MM.1S (cell line): ENCODE measurements around the gene SCFD2.

ENCODE experiments used
- DNase-seq: peaks from one replicate; pipeline ENCODE4 v3.0.0-alpha.2; 2015
- H2AFZ ChIP-seq: fragments of 300-600 bp; sonication (generic); 2 replicates; pipeline ENCODE4 v1.6.0; 2016; ENCODE audit warnings: antibody characterized with exemption, low read length
- H3F3A ChIP-seq: fragments of 300-600 bp; sonication (generic); 2 replicates; pipeline ENCODE4 v1.6.1; 2016; ENCODE audit warnings: mild to moderate bottlenecking, antibody characterized with exemption, low read length, moderate library complexity, mixed read lengths; ENCODE audit not compliant: insufficient read depth
- H3K27ac ChIP-seq: fragments of 300-600 bp; sonication (generic); 2 replicates; pipeline ENCODE4 v1.5.1; 2016; ENCODE audit warnings: mild to moderate bottlenecking, low read length
- H3K27me3 ChIP-seq: fragments of 300-600 bp; sonication (generic); replicated peaks from 2 replicates; pipeline ENCODE4 v1.6.0; 2016; ENCODE audit warnings: low read length; ENCODE audit not compliant: insufficient read depth
- H3K36me3 ChIP-seq: fragments of 300-600 bp; sonication (generic); replicated peaks from 2 replicates; pipeline ENCODE4 v1.6.1; 2016; ENCODE audit warnings: mild to moderate bottlenecking, low read length, mixed read lengths; ENCODE audit not compliant: insufficient read depth
- H3K4me1 ChIP-seq: fragments of 300-600 bp; sonication (generic); 2 replicates; pipeline ENCODE4 v1.6.1; 2016; ENCODE audit warnings: low read length, mixed read lengths
- H3K4me2 ChIP-seq: fragments of 300-600 bp; sonication (generic); 2 replicates; pipeline ENCODE4 v1.6.0; 2016; ENCODE audit warnings: low read depth, low read length
- H3K4me3 ChIP-seq: fragments of 300-600 bp; sonication (generic); 2 replicates; pipeline ENCODE4 v1.5.1; 2016; ENCODE audit warnings: low read length, mixed read lengths
- H3K79me2 ChIP-seq: fragments of 300-600 bp; sonication (generic); 2 replicates; pipeline ENCODE4 v1.6.1; 2016; ENCODE audit warnings: mixed run types, low read length, mixed read lengths
- H3K9ac ChIP-seq: fragments of 300-600 bp; sonication (generic); 2 replicates; pipeline ENCODE4 v1.6.1; 2016; ENCODE audit warnings: low read length, mixed read lengths
- H3K9me2 ChIP-seq: fragments of 300-600 bp; sonication (generic); replicated peaks from 2 replicates; pipeline ENCODE4 v1.6.1; 2016; ENCODE audit warnings: mild to moderate bottlenecking, low read length, mixed read lengths; ENCODE audit not compliant: insufficient read depth
- H3K9me3 ChIP-seq: fragments of 300-600 bp; sonication (generic); replicated peaks from 2 replicates; pipeline ENCODE4 v1.6.1; 2016; ENCODE audit warnings: mild to moderate bottlenecking, low read length, mixed read lengths; ENCODE audit not compliant: insufficient read depth
- H4K20me1 ChIP-seq: fragments of 300-600 bp; sonication (generic); 2 replicates; pipeline ENCODE4 v1.6.1; 2016; ENCODE audit warnings: mild to moderate bottlenecking, low read length, moderate library complexity, mixed read lengths; ENCODE audit not compliant: insufficient read depth
- EZH2 ChIP-seq: fragments of 300-600 bp; sonication (generic); optimal IDR thresholded peaks from 2 replicates; pipeline ENCODE3; 2017; ENCODE audit warnings: low read depth, mild to moderate bottlenecking, antibody characterized with exemption, low read length, mixed read lengths
- EZH2phosphoT487 ChIP-seq: fragments of 300-600 bp; sonication (generic); IDR thresholded peaks from 2 replicates; pipeline ENCODE4 v1.6.1; 2018; ENCODE audit warnings: antibody characterized with exemption, low read length
- TF ChIP-seq, protein P1 (sequence below): fragments of 300-600 bp; sonication (generic); IDR thresholded peaks from 2 replicates; pipeline ENCODE4 v1.5.1; 2016; ENCODE audit warnings: antibody characterized with exemption, low read length, mixed read lengths

The SCFD2 gene

GRCh38 chr4:53019485-53020382, 346.1 kb downstream of the SCFD2 start:
- TF ChIP-seq EZH2 = no peak
- TF ChIP-seq, protein P1, sequence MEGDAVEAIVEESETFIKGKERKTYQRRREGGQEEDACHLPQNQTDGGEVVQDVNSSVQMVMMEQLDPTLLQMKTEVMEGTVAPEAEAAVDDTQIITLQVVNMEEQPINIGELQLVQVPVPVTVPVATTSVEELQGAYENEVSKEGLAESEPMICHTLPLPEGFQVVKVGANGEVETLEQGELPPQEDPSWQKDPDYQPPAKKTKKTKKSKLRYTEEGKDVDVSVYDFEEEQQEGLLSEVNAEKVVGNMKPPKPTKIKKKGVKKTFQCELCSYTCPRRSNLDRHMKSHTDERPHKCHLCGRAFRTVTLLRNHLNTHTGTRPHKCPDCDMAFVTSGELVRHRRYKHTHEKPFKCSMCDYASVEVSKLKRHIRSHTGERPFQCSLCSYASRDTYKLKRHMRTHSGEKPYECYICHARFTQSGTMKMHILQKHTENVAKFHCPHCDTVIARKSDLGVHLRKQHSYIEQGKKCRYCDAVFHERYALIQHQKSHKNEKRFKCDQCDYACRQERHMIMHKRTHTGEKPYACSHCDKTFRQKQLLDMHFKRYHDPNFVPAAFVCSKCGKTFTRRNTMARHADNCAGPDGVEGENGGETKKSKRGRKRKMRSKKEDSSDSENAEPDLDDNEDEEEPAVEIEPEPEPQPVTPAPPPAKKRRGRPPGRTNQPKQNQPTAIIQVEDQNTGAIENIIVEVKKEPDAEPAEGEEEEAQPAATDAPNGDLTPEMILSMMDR = no peak
- Histone ChIP-seq H3K27ac (no peak overlapping the region), H3K9me3 (no peaks in the 10 kb centered on the region), H3K4me3 (no peak overlapping the region), H3K36me3 (no peaks in the 10 kb centered on the region), H3K9ac (no peak overlapping the region), H3K4me2 (no peak overlapping the region), H3K79me2 (no peaks in the 10 kb centered on the region), H4K20me1 (no peaks in the 10 kb centered on the region), H3K27me3 (no peaks in the 10 kb centered on the region), H3K9me2 (no peaks in the 10 kb centered on the region), H2AFZ (no peak overlapping the region), H3K4me1 (peaks cover 3% of the 10 kb centered on the region; the same call in 1 of the 2 replicates), H3F3A (no peaks in the 10 kb centered on the region)
- DNase-seq = no peak

DNA sequence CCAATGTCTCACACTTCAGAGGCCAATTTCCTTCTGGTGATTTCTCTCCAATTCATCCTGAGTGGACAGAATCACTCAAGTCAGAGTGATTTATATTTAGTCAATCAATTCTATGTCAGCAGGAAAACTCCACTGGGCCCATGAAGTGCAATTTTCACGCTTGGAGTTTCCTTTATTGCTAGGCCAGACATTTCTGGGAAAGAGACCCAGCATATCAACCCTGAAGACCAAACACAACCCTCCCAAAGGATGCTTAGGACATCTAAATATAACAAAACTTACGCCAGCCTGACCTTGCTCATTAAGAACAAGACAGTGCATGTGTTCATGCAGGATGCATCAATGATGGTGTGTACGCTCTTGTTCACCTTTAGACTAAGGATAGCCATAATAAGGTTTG, 347.4 kb downstream of the SCFD2 start:
- Histone ChIP-seq H3K4me3 (no peak overlapping the region), H3K9me3 (no peaks in the 10 kb centered on the region), H3K4me1 (no peaks in the 10 kb centered on the region), H3K9ac (no peak overlapping the region), H3F3A (no peaks in the 10 kb centered on the region), H4K20me1 (no peaks in the 10 kb centered on the region), H3K79me2 (no peaks in the 10 kb centered on the region), H3K27me3 (no peaks in the 10 kb centered on the region), H3K4me2 (no peak overlapping the region), H3K9me2 (no peaks in the 10 kb centered on the region), H3K36me3 (no peaks in the 10 kb centered on the region), H3K27ac (no peak overlapping the region), H2AFZ (no peak overlapping the region)
- TF ChIP-seq EZH2 (no peak), EZH2phosphoT487 (no peak)
- TF ChIP-seq, protein P1 = no peak
- DNase-seq = no peak

GRCh38 chr4:53016099-53016820, 349.6 kb downstream of the SCFD2 start:
- Histone ChIP-seq H3K4me2 (no peak overlapping the region), H3K9ac (no peak overlapping the region), H3K36me3 (no peaks in the 10 kb centered on the region), H3K4me1 (no peaks in the 10 kb centered on the region), H3F3A (no peaks in the 10 kb centered on the region), H3K9me3 (no peaks in the 10 kb centered on the region), H3K79me2 (no peaks in the 10 kb centered on the region), H3K27me3 (no peaks in the 10 kb centered on the region), H4K20me1 (no peaks in the 10 kb centered on the region), H3K9me2 (no peaks in the 10 kb centered on the region), H3K4me3 (no peak overlapping the region), H2AFZ (no peak overlapping the region), H3K27ac (no peak overlapping the region)
- no peak for DNase-seq
- TF ChIP-seq, protein P1 = no peak
- TF ChIP-seq EZH2 (no peak), EZH2phosphoT487 (no peak)
